Measurements from ENCODE around the gene PRRX2.
"Not testable (repeated sequence)": the region's sequence is repeated elsewhere in the genome, so short reads cannot be mapped to it uniquely, and the experiment has no call there.

The PRRX2 gene

DNA sequence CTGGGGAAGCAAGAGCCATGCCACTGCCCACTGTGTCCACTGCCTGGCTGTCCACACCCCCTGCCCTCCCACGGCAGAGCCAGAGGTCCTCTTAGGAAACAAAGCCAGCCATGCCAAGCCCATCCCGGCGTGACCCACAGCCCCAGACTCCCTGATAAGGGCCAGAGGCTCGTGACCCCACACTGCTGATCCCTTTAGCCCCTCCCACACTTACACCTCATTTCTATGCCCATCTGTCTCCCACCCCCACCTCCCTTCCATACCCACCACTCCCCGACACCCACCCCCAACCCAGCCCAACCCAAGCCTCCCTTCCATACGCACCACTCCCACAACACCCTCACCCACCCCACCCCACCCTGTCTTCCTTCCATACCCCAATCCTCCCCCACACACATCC lies 70.1 kb downstream of the PRRX2 start:
- no peak for DNase-seq (ENCODE audit: low spot score)

DNA sequence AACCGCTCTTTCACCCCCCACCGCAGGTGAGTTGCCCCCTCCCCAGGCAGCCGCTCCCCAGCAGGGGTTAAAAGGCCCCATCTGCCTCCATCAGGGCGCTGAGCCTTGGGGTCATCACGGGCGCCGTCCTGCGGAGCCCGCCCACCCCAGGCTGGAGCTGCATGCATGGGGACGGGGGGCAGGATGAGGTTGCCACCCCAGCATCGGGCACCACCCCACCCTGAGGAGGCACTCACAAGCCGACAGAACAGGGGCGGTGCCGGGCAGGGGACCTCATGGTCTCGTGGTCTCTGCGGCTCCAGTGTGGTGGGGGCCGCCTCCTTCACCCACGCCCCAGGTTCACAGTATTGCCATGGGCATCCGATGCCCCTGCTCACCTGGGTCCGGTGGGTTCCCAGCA lies 70.9 kb downstream of the PRRX2 start:
- no peak for DNase-seq (ENCODE audit: low spot score)

DNA sequence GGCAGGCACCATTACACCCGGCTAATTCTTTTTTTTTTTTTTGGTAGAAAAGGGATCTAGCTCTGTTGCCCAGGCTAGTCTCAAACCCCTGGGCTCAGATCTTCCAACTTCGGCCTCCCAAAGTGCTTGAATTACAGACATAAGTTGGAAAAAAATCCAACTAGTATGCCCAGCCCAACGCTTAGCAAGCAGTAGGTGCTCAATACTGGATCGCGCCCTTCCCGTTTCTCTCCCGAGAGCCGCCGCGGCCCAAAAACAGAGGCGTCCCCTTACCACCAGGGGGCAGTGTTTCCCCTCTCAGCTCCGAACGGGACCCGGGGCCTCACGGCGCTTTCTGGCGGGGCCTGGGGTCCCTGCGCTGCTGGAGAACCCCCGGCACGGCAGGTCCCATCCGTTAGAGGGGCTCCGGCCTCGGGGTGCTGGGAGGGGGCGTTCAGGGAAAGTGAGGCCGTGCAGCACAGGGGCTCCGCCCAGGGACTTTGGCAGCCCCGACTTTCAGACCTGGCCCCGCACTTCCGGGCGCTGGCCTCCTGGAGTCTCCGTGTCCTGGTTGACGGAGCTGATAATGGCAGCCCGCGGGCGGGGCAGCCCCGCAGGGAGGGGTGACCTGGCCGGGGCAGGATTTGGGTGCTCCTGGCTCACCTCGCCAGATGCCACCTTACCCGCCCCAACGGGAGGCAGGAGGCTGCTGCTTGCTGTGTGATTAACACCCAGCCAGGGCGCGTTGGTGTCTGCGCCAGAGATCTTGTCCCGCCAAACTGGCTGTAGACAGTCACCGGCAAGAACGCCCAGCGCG lies 72.2 kb downstream of the PRRX2 start:
- DNase-seq (ENCODE audit: low spot score): peak; percentile 93

DNA sequence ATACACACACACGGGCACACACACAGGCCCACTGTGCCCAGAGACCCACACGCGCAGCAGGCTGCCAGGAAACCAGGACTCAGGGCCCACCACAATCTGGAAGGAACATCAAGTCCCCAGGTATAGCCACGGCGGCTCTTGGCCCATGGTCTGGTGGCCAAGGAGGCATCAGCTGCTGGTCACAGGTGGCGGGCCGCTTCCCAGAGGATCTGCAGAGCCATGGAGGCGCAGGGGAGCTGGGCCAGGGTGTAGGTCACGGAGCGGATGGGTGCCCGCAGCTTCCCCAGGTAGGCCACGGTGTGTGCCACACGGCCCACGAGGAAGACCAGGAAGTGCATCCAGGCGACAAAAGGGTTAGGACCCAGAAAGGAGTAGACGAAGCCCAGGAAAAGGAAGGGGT lies 74.0 kb downstream of the PRRX2 start:
- DNase-seq (ENCODE audit: low spot score): no peak

DNA sequence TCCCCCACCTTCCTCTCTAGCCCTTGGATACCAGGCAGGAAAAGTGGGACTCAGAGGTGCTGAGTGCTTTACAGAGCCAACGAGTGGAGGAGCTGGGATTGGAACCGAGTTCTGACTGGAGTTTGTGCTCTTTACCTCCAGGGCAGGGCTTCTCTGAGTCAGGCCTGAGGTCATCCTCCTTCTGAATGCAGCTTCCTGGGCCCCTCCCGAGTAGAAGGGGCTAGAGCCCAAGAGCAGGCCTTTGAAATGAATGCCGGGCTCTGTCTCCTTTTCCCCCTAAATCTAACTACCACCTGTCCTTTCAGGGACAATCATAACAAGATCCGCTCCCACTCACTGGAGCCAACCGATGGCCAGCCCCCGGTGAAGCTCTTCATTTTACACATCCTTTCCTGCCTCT lies 74.7 kb downstream of the PRRX2 start:
- DNase-seq (ENCODE audit: low spot score): no peak

DNA sequence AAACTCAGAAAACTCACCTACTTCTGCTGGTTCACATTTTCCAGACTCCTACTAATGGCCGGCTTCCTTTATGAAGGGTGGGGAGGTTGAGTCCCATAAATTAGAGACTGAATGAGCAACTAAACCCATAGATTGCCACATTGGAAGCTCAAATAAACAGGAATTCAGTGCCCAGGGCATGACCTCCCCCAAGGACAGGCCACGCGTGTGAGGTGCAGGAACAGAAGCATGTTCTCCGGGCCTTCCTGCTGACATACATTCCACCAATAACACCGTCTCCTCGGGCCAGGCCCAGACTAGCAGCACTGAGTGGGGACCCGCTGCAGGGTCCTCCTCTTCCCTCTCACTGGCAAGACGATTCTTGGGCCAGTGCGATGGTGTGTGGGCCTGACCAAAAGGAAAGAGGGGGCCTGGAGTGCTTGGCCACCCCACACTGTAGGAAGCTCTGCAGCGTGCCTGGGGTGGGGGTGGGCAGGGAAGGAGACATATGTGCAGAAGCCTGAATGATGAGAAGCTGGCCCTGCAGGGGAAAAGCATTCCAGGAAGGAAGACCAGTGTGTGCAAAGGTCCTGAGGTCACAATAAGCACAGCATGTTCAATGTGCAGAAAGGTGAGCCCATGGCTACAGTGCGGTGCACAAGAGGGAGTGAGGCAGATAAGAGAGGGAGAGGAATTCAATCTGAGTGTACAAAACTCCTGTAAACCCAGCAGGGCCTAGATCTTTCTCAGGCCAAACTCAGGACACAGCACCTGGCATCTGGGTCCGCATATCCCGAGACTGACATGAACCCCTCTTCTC lies 75.4 kb downstream of the PRRX2 start:
- no peak for DNase-seq (ENCODE audit: low spot score)

DNA sequence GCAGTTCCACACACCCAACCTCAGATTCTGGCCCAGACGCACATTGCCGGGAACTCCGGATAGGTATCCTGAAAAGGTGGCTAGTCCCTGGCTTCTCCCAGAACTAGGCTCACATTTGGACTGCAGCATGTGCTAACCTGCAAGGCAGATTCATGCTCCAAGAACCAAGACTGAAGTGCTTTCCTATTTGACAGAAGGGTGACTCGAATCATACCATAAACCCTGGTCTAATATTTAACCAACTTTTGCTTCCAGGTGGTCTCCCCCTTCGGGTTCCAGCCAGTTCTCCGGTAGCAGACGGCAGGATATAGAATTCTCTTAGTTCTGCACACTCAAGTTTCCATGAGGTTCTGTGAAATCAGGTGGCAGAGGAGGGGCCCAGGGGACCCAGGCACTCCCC lies 79.8 kb downstream of the PRRX2 start:
- no peak for DNase-seq (ENCODE audit: low spot score)

DNA sequence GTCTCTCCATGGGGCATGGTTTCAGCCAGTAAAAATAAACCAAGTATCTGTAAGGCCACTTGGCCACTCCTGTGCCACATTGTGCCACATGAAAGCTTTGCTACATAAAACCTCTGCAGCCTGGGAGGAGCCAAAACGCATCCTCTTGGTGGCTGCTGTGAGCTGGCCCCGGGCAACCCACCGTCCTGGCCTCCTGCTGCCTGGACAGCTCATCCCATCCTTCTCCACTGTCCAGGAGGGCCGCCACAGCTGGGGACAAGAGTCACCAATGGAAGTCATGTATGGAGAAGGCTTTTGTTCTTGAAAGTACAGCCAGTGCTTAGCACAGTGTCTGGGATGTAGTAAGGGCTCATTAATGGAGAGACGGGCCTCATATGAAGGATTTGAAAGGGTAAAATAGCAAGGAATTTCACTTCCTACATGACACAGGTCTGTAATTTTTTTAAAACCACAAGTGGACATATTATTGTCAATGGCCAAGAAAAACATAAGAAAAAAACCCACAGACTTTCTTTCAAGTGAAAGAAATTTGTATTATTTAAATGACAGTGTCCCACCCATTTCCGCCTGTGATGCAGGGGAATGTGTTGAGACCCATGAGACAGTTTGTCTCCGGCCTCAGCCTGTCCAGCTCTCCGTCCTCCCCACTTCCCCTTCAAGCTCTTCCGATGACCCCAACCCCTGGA lies 80.8 kb downstream of the PRRX2 start:
- no peak for DNase-seq (ENCODE audit: low spot score)

DNA sequence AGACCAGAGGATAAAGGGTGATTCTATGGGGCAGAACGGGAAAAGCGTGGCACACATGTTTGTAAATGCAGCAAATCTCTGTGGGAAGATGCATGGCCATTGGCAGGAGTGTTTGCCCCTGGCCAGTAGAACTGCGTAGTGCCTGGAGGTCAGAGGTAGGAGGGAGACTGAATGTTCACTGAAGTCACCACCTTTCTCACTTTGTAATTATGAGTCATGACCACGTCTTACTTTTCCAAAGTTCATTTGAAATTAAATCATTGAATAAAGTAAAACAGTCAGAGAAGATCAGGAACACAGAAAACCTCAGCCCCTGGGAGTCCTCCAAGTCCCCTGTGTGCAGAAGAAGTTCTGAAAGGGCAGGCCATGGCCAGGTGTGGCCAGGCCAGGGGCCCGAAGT lies 82.8 kb downstream of the PRRX2 start:
- DNase-seq (ENCODE audit: low spot score): no peak

DNA sequence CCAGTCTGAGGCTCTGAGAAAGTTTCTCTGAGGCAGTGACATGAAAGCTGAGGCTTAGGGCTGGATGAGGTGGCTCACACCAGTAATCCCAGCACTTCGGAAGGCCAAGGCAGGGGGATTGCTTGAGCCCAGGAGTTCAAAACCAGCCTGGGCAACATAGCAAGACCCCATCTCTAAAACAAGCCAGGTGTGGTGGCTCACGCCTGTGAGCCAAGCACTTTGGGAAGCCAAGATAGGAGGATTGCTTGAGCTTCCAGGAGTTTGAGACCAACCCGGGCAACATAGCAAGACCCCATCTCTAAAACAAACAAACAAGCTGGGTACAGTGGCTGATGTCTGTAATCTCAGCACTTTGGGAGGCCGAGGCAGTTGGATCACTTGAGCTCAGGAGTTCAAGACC lies 83.6 kb downstream of the PRRX2 start:
- DNase-seq (ENCODE audit: low spot score): not testable (repeated sequence)

DNA sequence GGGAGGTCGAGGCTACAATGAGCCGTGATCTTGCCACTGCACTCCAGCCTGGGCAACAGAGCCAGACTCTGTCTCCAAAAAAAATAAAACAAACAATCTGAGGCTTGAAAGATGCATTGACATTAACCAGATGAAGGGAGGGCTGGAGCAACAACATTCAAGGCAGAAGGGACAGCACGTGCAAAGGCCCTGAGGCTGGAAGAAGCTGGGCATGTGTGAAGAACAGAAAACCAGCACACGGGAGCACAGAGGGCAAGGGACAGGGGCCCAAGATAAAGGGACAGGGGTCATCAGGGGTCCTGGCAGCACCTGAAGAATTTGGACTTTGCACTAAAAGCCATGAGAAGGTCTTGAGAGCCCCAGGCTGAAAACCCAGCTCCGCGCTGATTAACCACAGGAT lies 84.1 kb downstream of the PRRX2 start:
- DNase-seq (ENCODE audit: low spot score): no peak

DNA sequence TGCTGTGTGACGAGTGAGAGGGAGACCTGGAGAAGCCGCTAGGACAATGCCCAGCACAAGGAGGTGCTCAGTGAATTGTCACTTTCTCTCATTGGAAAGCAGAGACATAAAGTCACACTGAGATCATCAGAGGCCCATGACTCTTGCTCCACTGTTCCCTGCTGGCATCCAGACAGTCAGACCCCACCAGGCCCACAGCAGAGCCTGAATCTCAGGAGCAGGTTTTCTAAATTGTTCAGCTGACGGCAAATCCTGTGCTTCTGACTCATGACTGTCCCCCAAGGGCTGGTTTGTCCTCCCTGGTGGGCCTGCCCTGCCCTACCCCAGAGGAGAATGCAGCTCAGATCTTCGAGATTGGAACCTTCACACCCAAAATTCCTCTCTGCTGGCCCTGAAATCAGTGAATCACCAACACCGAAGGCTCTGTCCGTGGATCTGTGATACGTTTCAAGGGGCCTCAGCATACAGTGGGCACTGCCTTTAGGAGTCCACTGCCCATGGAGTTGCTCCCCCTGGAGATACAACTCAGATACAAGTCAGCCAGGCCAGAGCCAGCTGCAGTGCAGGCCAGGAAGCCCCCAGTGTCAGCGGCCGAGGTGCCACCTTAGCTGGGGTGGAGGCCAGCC lies 84.7 kb downstream of the PRRX2 start:
- DNase-seq (ENCODE audit: low spot score): no peak

DNA sequence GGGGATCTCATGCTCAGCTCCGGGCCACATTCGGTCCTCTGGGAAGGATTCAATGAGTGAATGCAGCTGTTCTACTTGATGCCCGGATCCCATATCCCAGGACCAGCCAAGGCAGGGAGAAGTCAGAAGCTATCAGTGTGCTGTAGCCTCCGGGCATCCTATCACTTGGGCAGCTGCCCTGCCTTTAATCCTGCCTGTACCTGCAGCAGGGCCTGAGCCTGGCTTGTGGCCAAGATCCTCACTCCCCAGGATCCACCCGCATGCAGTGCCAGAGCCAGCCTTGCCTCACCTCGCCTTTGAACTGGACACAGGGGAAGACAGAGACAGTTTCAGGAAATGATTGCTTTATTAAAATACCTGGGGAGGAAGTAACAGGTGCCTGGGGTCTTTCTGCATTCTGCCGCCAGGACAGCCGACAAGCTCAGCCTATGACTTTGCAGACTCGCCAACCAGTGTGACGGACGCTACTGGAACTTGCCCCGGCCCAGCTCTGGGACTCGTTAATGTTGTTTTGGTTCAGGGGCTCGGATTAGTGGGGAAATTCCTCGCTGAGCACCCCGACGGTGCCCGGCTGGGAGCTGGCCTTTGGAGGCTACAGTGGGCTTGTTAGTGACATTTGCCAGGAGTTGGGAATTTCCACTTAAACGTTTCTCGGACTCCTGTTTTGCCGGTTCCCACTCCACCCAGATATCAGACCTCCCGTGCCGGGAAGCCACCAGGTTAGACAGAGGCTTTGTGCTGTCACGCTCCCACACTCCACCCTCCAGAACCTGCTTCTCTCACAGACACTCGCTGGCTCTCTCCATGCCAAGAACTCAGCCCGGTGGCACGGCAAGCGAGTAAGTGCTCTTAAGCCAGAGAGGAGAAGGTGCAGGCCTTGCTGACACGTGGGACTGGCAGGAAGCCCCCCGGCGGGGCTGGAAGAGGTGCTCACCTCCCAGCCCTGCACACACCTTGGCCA lies 86.7 kb downstream of the PRRX2 start:
- DNase-seq (ENCODE audit: low spot score): no peak

DNA sequence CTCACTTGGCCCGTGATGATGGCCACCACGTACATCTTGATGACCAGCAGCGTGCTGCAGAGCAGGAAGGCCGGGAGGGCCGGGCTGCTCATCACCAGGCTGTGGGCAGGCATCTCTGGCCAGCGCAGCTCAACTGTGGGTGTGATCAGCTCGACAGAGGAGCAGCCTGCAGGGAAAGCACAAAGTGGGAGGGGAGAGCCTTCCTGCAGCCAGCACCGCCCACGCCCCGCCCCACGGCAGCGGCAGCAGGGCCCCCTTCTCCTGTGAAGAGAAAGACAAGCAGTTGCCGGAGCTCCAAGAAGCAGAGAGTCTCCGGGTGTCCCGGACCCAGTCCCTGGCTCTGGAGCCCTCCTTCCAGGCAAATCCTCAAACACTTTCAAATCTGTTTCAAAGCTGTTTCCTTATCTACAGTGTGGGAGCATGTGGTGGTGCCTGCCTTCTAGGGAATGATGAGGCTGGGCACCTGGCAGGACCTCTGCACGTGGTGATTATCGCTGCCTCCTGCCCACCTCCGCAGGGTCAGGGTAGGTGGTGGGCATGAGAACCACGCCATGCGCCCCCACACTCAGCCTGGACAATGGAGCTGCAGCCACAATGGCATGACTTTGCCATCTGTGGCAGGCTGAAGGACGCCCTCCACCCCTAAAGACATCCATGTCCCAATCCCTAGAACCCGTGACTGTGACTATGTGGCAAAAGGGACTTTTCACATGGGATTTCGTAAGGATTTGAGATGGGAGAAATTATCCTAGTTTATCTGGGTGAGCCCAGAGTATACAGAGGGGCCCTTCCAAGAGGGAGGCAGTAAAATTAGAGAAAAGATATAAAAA lies 87.7 kb downstream of the PRRX2 start, which contains the start of gene PTGES:
Gene PTGES (minus strand): TSS at position 143 of the 830 bp plus-strand sequence. CDS start 30 bp downstream, at position 113.
- peak; percentile 56 for DNase-seq (ENCODE audit: low spot score)

DNA sequence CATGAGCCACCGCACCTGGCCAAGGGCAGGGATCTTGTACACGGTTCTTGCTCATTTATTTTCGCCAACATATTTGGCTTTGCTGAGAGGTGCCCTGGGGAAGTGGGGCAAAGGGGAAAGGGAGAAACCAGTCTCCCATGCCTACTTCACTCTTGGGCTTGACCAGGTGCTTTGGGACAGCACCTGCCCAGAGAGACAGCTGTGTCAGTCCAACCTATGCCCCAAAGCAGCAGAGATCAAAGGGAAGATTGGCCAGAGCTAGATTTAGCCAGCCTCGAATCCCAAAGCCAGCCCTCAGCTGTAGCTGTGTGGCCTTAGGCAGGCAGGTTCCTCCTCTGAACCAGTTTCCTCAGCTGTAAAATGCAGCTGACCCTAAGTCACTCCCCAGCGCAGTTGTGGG lies 89.7 kb downstream of the PRRX2 start:
- DNase-seq (ENCODE audit: low spot score): no peak

DNA sequence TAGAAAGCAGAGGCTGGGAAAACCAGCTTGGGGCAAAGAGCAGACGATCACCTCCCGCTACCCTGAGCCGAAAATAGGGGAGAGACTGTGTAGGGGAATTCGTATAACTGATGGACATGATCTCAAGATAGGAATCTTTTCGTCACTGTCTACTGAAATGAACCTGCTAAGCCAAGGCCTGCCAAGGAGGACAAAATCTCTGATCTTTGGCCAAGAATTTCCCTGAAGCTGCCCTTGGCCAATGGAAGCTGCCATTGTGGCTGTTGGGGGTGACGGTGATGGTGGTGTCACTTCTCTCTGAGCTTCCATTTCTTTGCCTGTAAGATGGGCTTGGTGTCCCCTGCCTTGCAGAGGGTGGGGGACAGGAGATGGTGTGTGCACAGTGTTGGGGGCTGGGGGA lies 90.7 kb downstream of the PRRX2 start:
- no peak for DNase-seq (ENCODE audit: low spot score)

DNA sequence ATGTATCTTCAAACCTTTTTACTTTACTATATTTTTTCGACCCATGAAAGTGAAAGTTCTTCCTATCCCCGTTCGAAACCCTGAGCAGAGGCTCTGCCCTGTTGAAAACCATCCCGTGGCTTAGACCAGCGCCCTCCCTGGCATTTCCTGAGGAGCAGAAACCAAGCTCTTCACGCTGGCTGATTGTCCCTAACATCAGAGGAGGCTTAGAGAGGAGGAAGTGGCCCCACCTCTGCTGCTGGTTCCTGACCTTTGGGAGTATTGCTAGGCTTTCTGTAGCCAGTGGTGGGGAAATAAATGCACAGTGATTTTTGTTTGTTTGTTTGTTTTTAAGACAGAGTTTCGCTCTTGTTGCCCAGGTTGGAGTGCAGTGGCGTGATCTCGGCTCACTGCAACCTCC lies 91.6 kb downstream of the PRRX2 start:
- DNase-seq (ENCODE audit: low spot score): no peak

DNA sequence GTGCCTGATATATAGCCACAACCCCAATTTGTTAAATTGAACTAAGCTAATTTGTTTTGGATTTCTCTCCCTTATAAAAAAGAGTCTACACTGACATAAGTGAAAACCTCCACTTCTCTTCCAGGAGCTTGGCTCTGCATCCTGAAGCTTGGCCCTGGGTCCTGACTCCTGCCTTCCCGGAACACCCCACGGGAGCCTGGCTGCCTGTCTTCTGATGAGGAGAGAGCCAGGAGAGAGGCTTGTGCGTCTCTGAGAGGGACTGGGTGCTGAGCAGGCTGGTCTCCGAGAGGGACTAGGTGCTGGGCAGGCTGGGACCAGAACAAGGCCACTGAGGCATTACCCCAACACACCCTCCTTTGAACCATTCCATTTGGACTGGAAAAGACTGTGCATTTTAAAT lies 93.9 kb downstream of the PRRX2 start:
- DNase-seq (ENCODE audit: low spot score): no peak

DNA sequence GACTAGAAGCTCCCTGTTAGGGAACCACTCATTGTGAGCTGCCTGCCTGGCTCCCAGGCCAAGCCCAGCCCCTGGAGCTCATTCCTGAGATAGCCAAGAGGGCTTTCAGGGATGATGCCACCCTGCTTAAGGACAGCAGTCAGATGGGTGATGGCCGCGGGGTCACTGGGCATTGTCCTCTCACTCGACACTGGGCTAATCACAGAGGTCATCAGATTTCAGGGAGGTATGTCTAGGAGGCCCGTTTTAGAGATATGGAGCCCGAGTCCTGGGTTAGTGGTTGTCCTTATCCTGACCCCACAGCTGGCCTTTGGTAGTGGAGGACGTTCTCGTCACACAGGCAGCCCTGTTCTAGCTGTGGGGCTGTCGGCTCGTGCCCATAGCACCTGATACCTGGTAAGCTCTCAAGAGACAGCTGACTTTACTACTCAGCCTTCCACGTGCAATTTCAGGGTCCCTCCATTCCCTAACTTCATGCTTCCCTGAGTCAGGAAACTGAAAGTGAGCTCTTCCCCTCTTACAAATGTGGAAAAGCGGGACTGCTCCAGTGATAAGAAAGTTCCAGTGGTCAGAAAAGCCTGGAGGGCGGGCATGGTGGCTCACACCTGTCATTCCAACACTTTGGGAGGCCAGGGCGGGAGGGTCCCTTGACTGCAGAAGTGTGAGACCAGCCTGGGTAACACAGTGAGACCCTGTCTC lies 94.5 kb downstream of the PRRX2 start:
- no peak for DNase-seq (ENCODE audit: low spot score)

DNA sequence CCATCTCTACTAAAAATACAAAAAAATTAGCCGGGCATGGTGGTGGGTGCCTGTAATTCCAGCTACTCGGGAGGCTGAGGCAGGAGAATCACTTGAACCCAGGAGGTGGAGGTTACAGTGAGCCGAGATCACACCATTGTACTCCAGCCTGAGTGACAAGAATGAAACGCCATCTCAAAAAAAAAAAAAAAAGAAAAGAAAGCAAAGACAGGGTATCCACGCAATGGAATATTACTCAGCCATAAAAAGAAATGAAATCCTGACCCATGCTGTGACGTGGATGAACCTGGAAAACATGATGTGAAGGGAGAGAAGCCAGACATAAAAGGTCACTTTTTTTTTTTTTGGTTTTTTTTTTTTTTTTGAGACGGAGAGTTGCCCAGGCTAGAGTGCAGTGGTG lies 95.3 kb downstream of the PRRX2 start:
- DNase-seq (ENCODE audit: low spot score): not testable (repeated sequence)
